Endothelial cell of umbilical vein (primary cell): ENCODE data around the gene JDP2. TPM values are rescaled to one million over a fixed set of nuclear protein-coding genes. Genes with fewer than 3 reads are reported as not detected.

Experiments used
- BruUV-seq: library from RNA; stranded (reverse); fragments of 400-500 nt; replicated peaks from 2 replicates; lab custom pipeline; 2021; lab: Mats Ljungman, UMichigan
- CTCF ChIA-PET: fragments of 300-600, 350-600 bp; sonication (Branson Sonifier 250); formaldehyde crosslinking; loops from one replicate; lab custom pipeline; 2021; ENCODE audit warnings: antibody characterized with exemption, inconsistent platforms; lab: Charles Lee
- POLR2A ChIA-PET: fragments of 300-600, 350-600 bp; sonication (Branson Sonifier 250); formaldehyde crosslinking; loops from one replicate; lab custom pipeline; 2021; ENCODE audit warnings: antibody characterized with exemption, inconsistent platforms; lab: Charles Lee
- DNase-seq: peaks from one replicate; pipeline ENCODE4 v3.0.0-alpha.2; 2011; ENCODE audit warnings: low read depth, low spot score
- FAIRE-seq: peaks from 2 replicates; lab custom pipeline; 2011; peaks lifted over from hg19 to GRCh38; lab: Jason Lieb, UNC
- H2AFZ ChIP-seq: 2 replicates; pipeline ENCODE4 v1.6.0; 2012; ENCODE audit warnings: low read depth, low read length, control low read depth, inconsistent platforms
- H3K27ac ChIP-seq: 2 replicates; pipeline ENCODE4 v1.5.1; 2011; ENCODE audit warnings: low read depth, mild to moderate bottlenecking, control low read depth, low read length, moderate library complexity; ENCODE audit not compliant: insufficient read depth
- H3K27me3 ChIP-seq, 2 experiments: 2 replicates each; pipeline versions ENCODE4 v1.6.0 to v1.6.1; 2011; ENCODE audit warnings: low read length in 2 of 2, mixed read lengths in 1 of 2; ENCODE audit not compliant: control insufficient read depth in 2 of 2, insufficient read depth in 2 of 2
- H3K36me3 ChIP-seq, 2 experiments: 2 replicates in 1 of 2; 3 replicates in 1 of 2; pipeline ENCODE4 v1.5.1; 2011; ENCODE audit warnings: low read length in 2 of 2, mild to moderate bottlenecking in 1 of 2, moderate library complexity in 1 of 2; ENCODE audit not compliant: control insufficient read depth in 2 of 2, insufficient read depth in 2 of 2; ENCODE audit errors: extremely low read depth in 1 of 2
- H3K4me1 ChIP-seq: 3 replicates; pipeline ENCODE4 v1.5.1; 2011; ENCODE audit warnings: mild to moderate bottlenecking, low read length; ENCODE audit not compliant: control insufficient read depth, insufficient read depth; ENCODE audit errors: extremely low read depth
- H3K4me2 ChIP-seq: 2 replicates; pipeline ENCODE4 v1.6.1; 2011; ENCODE audit warnings: low read length, control low read depth, mixed read lengths; ENCODE audit not compliant: insufficient read depth
- H3K4me3 ChIP-seq, 3 experiments: fragments of 200-600 bp in 1 of 3; sonication (generic), shearing (Covaris generic) in 1 of 3; replicated peaks in 1 of 3; 2 replicates each; pipeline ENCODE4 v1.5.1; 2011 to 2016; ENCODE audit warnings: control low read depth in 3 of 3, low read length in 3 of 3, mild to moderate bottlenecking in 2 of 3, inconsistent platforms in 1 of 3, low read depth in 1 of 3, moderate library complexity in 1 of 3; ENCODE audit not compliant: insufficient read depth in 1 of 3
- H3K79me2 ChIP-seq: 2 replicates; pipeline ENCODE4 v1.6.0; 2012; ENCODE audit warnings: low read length, inconsistent platforms; ENCODE audit not compliant: control insufficient read depth, insufficient read depth
- H3K9ac ChIP-seq: replicated peaks from 2 replicates; pipeline ENCODE3; 2011; ENCODE audit warnings: low read length, control low read depth; ENCODE audit not compliant: insufficient read depth; ENCODE audit errors: extremely low read depth
- H3K9me1 ChIP-seq: replicated peaks from 3 replicates; pipeline ENCODE4 v1.6.0; 2011; ENCODE audit warnings: mild to moderate bottlenecking, low read length; ENCODE audit not compliant: control insufficient read depth, insufficient read depth; ENCODE audit errors: extremely low read depth
- H3K9me3 ChIP-seq: replicated peaks from 2 replicates; pipeline ENCODE4 v1.5.1; 2012; ENCODE audit warnings: low read length, inconsistent platforms; ENCODE audit not compliant: control insufficient read depth, insufficient read depth
- H4K20me1 ChIP-seq: replicated peaks from 2 replicates; pipeline ENCODE3; 2011; ENCODE audit warnings: mild to moderate bottlenecking, low read length; ENCODE audit not compliant: control insufficient read depth, insufficient read depth; ENCODE audit errors: extremely low read depth
- CTCF ChIP-seq, 2 donors: IDR thresholded peaks; 1 replicate in 1 of 2; 2 replicates in 1 of 2; pipeline ENCODE4 v1.5.1; 2011; ENCODE audit warnings: low read length in 2 of 2, mild to moderate bottlenecking in 2 of 2, moderate library complexity in 2 of 2, control low read depth in 1 of 2, inconsistent platforms in 1 of 2, low read depth in 1 of 2; ENCODE audit not compliant: insufficient read depth in 1 of 2; ENCODE audit errors: extremely low read depth in 1 of 2
- EZH2 ChIP-seq: IDR thresholded peaks from 2 replicates; pipeline ENCODE4 v1.6.1; 2012; ENCODE audit warnings: borderline replicate concordance, low read depth, mild to moderate bottlenecking, moderate library complexity, low read length, inconsistent platforms; ENCODE audit not compliant: severe bottlenecking
- FOS ChIP-seq: IDR thresholded peaks from 2 replicates; pipeline ENCODE4 v1.6.1; 2011; ENCODE audit warnings: mild to moderate bottlenecking, low read length, moderate library complexity, borderline replicate concordance; ENCODE audit not compliant: insufficient read depth
- GATA2 ChIP-seq: IDR thresholded peaks from 2 replicates; pipeline ENCODE4 v1.7.0; 2011; ENCODE audit warnings: low read depth, mild to moderate bottlenecking, moderate library complexity, mixed read lengths, low read length; ENCODE audit not compliant: insufficient read length, insufficient read depth
- JUN ChIP-seq: IDR thresholded peaks from 2 replicates; pipeline ENCODE4 v1.6.1; 2011; ENCODE audit warnings: borderline replicate concordance, low read depth; ENCODE audit not compliant: insufficient read length, insufficient read depth
- MYC ChIP-seq: IDR thresholded peaks from one replicate; pipeline ENCODE4 v1.6.1; 2011; ENCODE audit warnings: mild to moderate bottlenecking, low read depth, low read length
- POLR2A ChIP-seq: IDR thresholded peaks from 2 replicates; pipeline ENCODE4 v1.6.1; 2012; ENCODE audit warnings: low read depth, mild to moderate bottlenecking, control low read depth, low read length
- POLR2AphosphoS5 ChIP-seq: IDR thresholded peaks from 2 replicates; pipeline ENCODE4 v1.6.1; 2012; ENCODE audit warnings: low read depth, mild to moderate bottlenecking, control low read depth, low read length, moderate library complexity; ENCODE audit not compliant: insufficient read depth
- dilution Hi-C: fragments of 300-500 bp; cut with MboI; formaldehyde crosslinking; loops from one replicate; pipeline ENCODE4 v1.15.0; 2019; ENCODE audit warnings: low sequenced_read_pairs; ENCODE audit not compliant: extremely low pct_ligation_motif_present
- intact Hi-C: fragments of 100-400 bp; cut with micrococcal nuclease; formaldehyde crosslinking; loops from one replicate; pipeline ENCODE4 v1.10.0; 2022
- polyA plus RNA-seq, 4 experiments: library from polyadenylated mRNA; depleted of rRNA in 3 of 4; stranded (reverse) in 3 of 4; unstranded in 1 of 4; fragments of >200 nt; gene quantifications; 2 replicates each; pipeline versions ENCODE4 v1.2.1 to v1.2.3, GENCODE V29; 2011 to 2012; ENCODE audit warnings: missing spikeins in 1 of 4
- total RNA-seq: library from RNA; stranded (reverse); gene quantifications from 2 replicates; pipeline ENCODE4 v1.2.3, GENCODE V29; 2021
- TF ChIP-seq, protein P1 (sequence below): IDR thresholded peaks from 2 replicates; pipeline ENCODE4 v1.6.1; 2011; ENCODE audit not compliant: insufficient read depth, insufficient read length

JDP2 gene
- total and polyA plus RNA-seq, 2 donors (not counting 3 experiments of a cell fraction or from before 2014, with no cell fraction given) = 3.2 to 10.6 TPM

DNA sequence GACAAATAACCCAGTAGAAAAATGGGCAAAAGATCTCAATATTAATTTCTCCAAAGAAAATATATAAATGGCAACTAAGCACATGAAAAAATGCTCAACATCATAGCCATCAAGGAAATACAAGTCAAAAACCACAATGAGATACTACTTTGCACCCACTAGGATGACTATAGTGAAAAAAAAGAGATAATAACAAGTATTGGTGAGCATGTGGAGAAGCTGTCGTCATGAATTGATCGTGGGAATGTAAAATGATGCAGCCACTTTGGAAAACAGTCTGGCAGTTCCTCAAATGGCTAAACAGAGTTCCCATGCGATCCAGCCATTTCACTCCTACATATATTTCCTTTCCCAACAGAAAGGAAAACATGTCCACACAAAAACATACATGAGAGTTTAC, 18.1 kb downstream of the JDP2 start:
- no peak overlapping the region for H3K27ac ChIP-seq
- no peak for DNase-seq
- no peak overlapping the region for H3K4me2 ChIP-seq
- no peak overlapping the region for H3K9ac ChIP-seq
- no peaks in the 10 kb centered on the region for H3K4me1 ChIP-seq
- no peaks in the 10 kb centered on the region for H3K79me2 ChIP-seq
- no TSS peak for BruUV-seq
- intact Hi-C loops (no loop called here), dilution Hi-C loops (no loop called here)
- H2AFZ ChIP-seq = no peak overlapping the region
- H4K20me1 ChIP-seq = no peaks in the 10 kb centered on the region
- H3K4me3 ChIP-seq = no peak overlapping the region
- TF ChIP-seq GATA2 = no peak
- TF ChIP-seq FOS = no peak
- TF ChIP-seq MYC = no peak
- no peak for TF ChIP-seq POLR2A
- no peak for TF ChIP-seq JUN
- TF ChIP-seq, protein P1, sequence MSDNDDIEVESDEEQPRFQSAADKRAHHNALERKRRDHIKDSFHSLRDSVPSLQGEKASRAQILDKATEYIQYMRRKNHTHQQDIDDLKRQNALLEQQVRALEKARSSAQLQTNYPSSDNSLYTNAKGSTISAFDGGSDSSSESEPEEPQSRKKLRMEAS = no peak
- no peak for TF ChIP-seq CTCF (IDR thresholded peaks at IDR 0.05; ENCODE audit: extremely low read depth in 1 of 2, insufficient read depth in 1 of 2, low read depth in 1 of 2, low read length in 2 of 2)
- no peak for TF ChIP-seq EZH2
- TF ChIP-seq POLR2AphosphoS5 = no peak
- no peak for FAIRE-seq
- ChIA-PET POLR2A (no interaction called here), CTCF (no interaction called here)
- H3K9me1 ChIP-seq = no peaks in the 10 kb centered on the region
- H3K27me3 ChIP-seq = no peaks in the 10 kb centered on the region
- H3K36me3 ChIP-seq = no peaks in the 10 kb centered on the region
- H3K9me3 ChIP-seq = no peaks in the 10 kb centered on the region
